Activated naive CD8-positive, alpha-beta T cell (primary cell): ENCODE results near the gene PHYHIPL.

ENCODE experiments used
- H3K27ac Mint-ChIP-seq: one replicate; pipeline ENCODE4 v1.8.0; 2021; ENCODE audit warnings: mixed read lengths
- H3K27me3 Mint-ChIP-seq: one replicate; pipeline ENCODE4 v1.8.0; 2021; ENCODE audit warnings: mixed read lengths
- H3K36me3 Mint-ChIP-seq: one replicate; pipeline ENCODE4 v1.8.0; 2021; ENCODE audit warnings: mixed read lengths
- H3K4me1 Mint-ChIP-seq: one replicate; pipeline ENCODE4 v1.8.0; 2021; ENCODE audit warnings: low read depth, mixed read lengths
- H3K4me3 Mint-ChIP-seq: one replicate; pipeline ENCODE4 v1.8.0; 2021; ENCODE audit warnings: mild to moderate bottlenecking, mixed read lengths
- H3K9me3 Mint-ChIP-seq: one replicate; pipeline ENCODE4 v1.8.0; 2021; ENCODE audit warnings: low read depth, mixed read lengths

The PHYHIPL gene

GRCh38 chr10:59176241-59177030 is at the start of gene PHYHIPL:
Gene PHYHIPL, plus strand, starts transcription at chr10:59176643. Its CDS starts 211 bp downstream, at chr10:59176854.
- Mint-ChIP-seq H3K4me1 (peaks cover 3% of the 10 kb centered on the region), H3K27ac (no peak within 1 kb of the TSS), H3K4me3 (no peak within 1 kb of the TSS), H3K36me3 (no peaks in the 10 kb centered on the region), H3K9me3 (no peaks in the 10 kb centered on the region), H3K27me3 (peaks cover 16% of the 10 kb centered on the region)

- Mint-ChIP-seq H3K4me1 (no peaks in the 10 kb centered on the region), H3K36me3 (no peaks in the 10 kb centered on the region), H3K4me3 (no peak overlapping the region)
Observed at GRCh38 chr10:59126991-59127390, 49.5 kb upstream of the PHYHIPL start.

GRCh38 chr10:59127991-59128390 is 48.5 kb upstream of the PHYHIPL start:
- no peak overlapping the region for H3K4me3 Mint-ChIP-seq
- H3K27me3 Mint-ChIP-seq, result peaks cover 2% of the 10 kb centered on the region
- no peaks in the 10 kb centered on the region for H3K4me1 Mint-ChIP-seq
- H3K27ac Mint-ChIP-seq, result no peak overlapping the region
- H3K9me3 Mint-ChIP-seq, result peaks cover 8% of the 10 kb centered on the region
- no peaks in the 10 kb centered on the region for H3K36me3 Mint-ChIP-seq

More at GRCh38 chr10:59126991-59127390, 49.5 kb upstream of the PHYHIPL start:
- Mint-ChIP-seq H3K27me3 (peaks cover 2% of the 10 kb centered on the region), H3K9me3 (peaks cover 8% of the 10 kb centered on the region), H3K27ac (no peak overlapping the region)

GRCh38 chr10:59129867-59130266 is 46.6 kb upstream of the PHYHIPL start:
- peaks cover 2% of the 10 kb centered on the region for H3K27me3 Mint-ChIP-seq
- no peaks in the 10 kb centered on the region for H3K4me1 Mint-ChIP-seq
- H3K27ac Mint-ChIP-seq, result no peak overlapping the region
- H3K36me3 Mint-ChIP-seq, result no peaks in the 10 kb centered on the region
- H3K9me3 Mint-ChIP-seq, result peaks cover 8% of the 10 kb centered on the region
- no peak overlapping the region for H3K4me3 Mint-ChIP-seq

GRCh38 chr10:59131666-59132065 is 44.8 kb upstream of the PHYHIPL start:
- H3K27me3 Mint-ChIP-seq, result peaks cover 2% of the 10 kb centered on the region
- H3K4me3 Mint-ChIP-seq, result no peak overlapping the region
- H3K27ac Mint-ChIP-seq, result no peak overlapping the region
- peaks cover 7% of the 10 kb centered on the region for H3K9me3 Mint-ChIP-seq
- no peaks in the 10 kb centered on the region for H3K36me3 Mint-ChIP-seq
- H3K4me1 Mint-ChIP-seq, result no peaks in the 10 kb centered on the region

GRCh38 chr10:59133841-59134593 is 42.4 kb upstream of the PHYHIPL start:
- Mint-ChIP-seq H3K4me3 (no peak overlapping the region), H3K27me3 (no peaks in the 10 kb centered on the region)

GRCh38 chr10:59134785-59135184 is 41.7 kb upstream of the PHYHIPL start:
- Mint-ChIP-seq H3K9me3 (no peaks in the 10 kb centered on the region), H3K4me3 (no peak overlapping the region), H3K27ac (no peak overlapping the region), H3K27me3 (no peaks in the 10 kb centered on the region), H3K4me1 (no peaks in the 10 kb centered on the region), H3K36me3 (no peaks in the 10 kb centered on the region)

More at GRCh38 chr10:59133841-59134593, 42.4 kb upstream of the PHYHIPL start:
- Mint-ChIP-seq H3K4me1 (no peaks in the 10 kb centered on the region), H3K36me3 (no peaks in the 10 kb centered on the region), H3K9me3 (no peaks in the 10 kb centered on the region), H3K27ac (no peak overlapping the region)

GRCh38 chr10:59135275-59135674 is 41.2 kb upstream of the PHYHIPL start:
- Mint-ChIP-seq H3K9me3 (no peaks in the 10 kb centered on the region), H3K4me1 (no peaks in the 10 kb centered on the region), H3K36me3 (no peaks in the 10 kb centered on the region), H3K4me3 (no peak overlapping the region), H3K27ac (no peak overlapping the region), H3K27me3 (no peaks in the 10 kb centered on the region)

GRCh38 chr10:59138052-59138451 is 38.4 kb upstream of the PHYHIPL start:
- no peak overlapping the region for H3K4me3 Mint-ChIP-seq
- no peaks in the 10 kb centered on the region for H3K27me3 Mint-ChIP-seq
- H3K9me3 Mint-ChIP-seq, result no peaks in the 10 kb centered on the region
- H3K4me1 Mint-ChIP-seq, result no peaks in the 10 kb centered on the region
- H3K27ac Mint-ChIP-seq, result no peak overlapping the region
- H3K36me3 Mint-ChIP-seq, result no peaks in the 10 kb centered on the region

- peaks cover 8% of the 10 kb centered on the region for H3K9me3 Mint-ChIP-seq
- H3K27ac Mint-ChIP-seq, result no peak overlapping the region
- no peak overlapping the region for H3K4me3 Mint-ChIP-seq
- H3K36me3 Mint-ChIP-seq, result no peaks in the 10 kb centered on the region
- H3K4me1 Mint-ChIP-seq, result no peaks in the 10 kb centered on the region
- no peaks in the 10 kb centered on the region for H3K27me3 Mint-ChIP-seq
Observed at GRCh38 chr10:59143544-59143943, 32.9 kb upstream of the PHYHIPL start.

- Mint-ChIP-seq H3K4me1 (no peaks in the 10 kb centered on the region), H3K4me3 (no peak overlapping the region), H3K36me3 (no peaks in the 10 kb centered on the region), H3K9me3 (peaks cover 9% of the 10 kb centered on the region), H3K27me3 (no peaks in the 10 kb centered on the region), H3K27ac (no peak overlapping the region)
Observed at GRCh38 chr10:59148701-59149100, 27.7 kb upstream of the PHYHIPL start.

GRCh38 chr10:59155556-59155955 is 20.9 kb upstream of the PHYHIPL start:
- no peaks in the 10 kb centered on the region for H3K9me3 Mint-ChIP-seq

GRCh38 chr10:59167512-59167911 is 8.9 kb upstream of the PHYHIPL start:
- H3K4me1 Mint-ChIP-seq, result no peaks in the 10 kb centered on the region
- no peak overlapping the region for H3K27ac Mint-ChIP-seq
- H3K9me3 Mint-ChIP-seq, result peaks cover 5% of the 10 kb centered on the region
- no peaks in the 10 kb centered on the region for H3K36me3 Mint-ChIP-seq
- H3K27me3 Mint-ChIP-seq, result no peaks in the 10 kb centered on the region
- no peak overlapping the region for H3K4me3 Mint-ChIP-seq

More at GRCh38 chr10:59155556-59155955, 20.9 kb upstream of the PHYHIPL start:
- Mint-ChIP-seq H3K4me3 (no peak overlapping the region), H3K4me1 (no peaks in the 10 kb centered on the region), H3K36me3 (no peaks in the 10 kb centered on the region), H3K27ac (no peak overlapping the region), H3K27me3 (no peaks in the 10 kb centered on the region)

GRCh38 chr10:59172567-59172966 is 3.9 kb upstream of the PHYHIPL start:
- H3K9me3 Mint-ChIP-seq, result no peaks in the 10 kb centered on the region
- peaks cover 10% of the 10 kb centered on the region for H3K27me3 Mint-ChIP-seq
- H3K4me1 Mint-ChIP-seq, result peaks cover 3% of the 10 kb centered on the region
- H3K4me3 Mint-ChIP-seq, result no peak overlapping the region
- no peaks in the 10 kb centered on the region for H3K36me3 Mint-ChIP-seq
- H3K27ac Mint-ChIP-seq, result no peak overlapping the region

- H3K36me3 Mint-ChIP-seq, result no peaks in the 10 kb centered on the region
- H3K9me3 Mint-ChIP-seq, result no peaks in the 10 kb centered on the region
- peaks cover 3% of the 10 kb centered on the region for H3K4me1 Mint-ChIP-seq
- no peak overlapping the region for H3K4me3 Mint-ChIP-seq
- H3K27ac Mint-ChIP-seq, result no peak overlapping the region
- peaks cover 13% of the 10 kb centered on the region for H3K27me3 Mint-ChIP-seq
Observed at GRCh38 chr10:59173414-59173813, 3.0 kb upstream of the PHYHIPL start.
